Colon (tissue), 2 donors: Measurements from ENCODE around the gene FOXI3.
"Not testable (repeated sequence)": the region's sequence is repeated elsewhere in the genome, so short reads cannot be mapped to it uniquely, and the experiment has no call there.

Source experiments
- FAIRE-seq: peaks from 2 replicates; lab custom pipeline; 2012; peaks lifted over from hg19 to GRCh38; lab: Jason Lieb, UNC
- donor health status: control.
- donor health status: control.

Gene FOXI3

GRCh38 chr2:88442061-88442460 lies 10.4 kb downstream of the FOXI3 start:
- FAIRE-seq = no peak

DNA sequence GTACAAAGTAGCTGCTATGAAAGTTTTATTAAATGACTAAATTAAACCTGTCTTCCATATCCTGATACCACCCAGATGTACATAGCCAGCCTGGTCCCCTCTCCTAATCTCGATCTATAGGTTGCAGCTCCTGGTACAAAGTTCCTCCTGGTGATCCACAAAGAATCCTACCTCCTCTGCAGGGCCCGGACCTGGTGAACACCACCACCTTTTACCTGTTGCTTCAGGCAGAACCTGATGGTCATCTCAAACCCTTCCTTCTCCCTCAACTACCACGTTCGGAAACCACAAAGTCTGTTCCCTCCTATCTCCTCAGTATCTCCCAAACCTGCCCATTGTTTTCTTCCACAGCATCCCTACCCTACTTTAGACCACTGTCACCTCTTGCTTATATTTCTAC lies 15.5 kb downstream of the FOXI3 start:
- FAIRE-seq = no peak

DNA sequence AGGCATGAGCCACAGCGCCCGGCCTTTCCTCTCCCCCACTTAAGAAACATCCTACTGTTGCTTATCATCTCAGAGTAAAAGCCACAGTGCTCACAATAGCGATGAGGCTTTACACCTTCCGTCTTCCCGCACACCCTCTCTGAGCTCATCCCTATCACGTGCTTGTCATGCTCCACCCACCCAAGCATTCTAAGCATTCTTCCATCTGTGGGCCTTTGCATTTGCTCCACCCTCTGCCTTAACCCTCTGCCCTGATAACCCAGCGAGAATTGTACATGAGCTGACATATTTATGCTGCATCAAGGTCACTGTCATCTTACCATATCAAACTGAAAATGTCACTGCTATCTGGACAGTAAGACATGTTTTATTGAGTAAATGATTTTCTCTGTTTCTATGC lies 22.6 kb downstream of the FOXI3 start:
- no peak for FAIRE-seq

- FAIRE-seq = no peak
Measured at GRCh38 chr2:88423733-88424132, 28.8 kb downstream of the FOXI3 start.

- FAIRE-seq = not testable (repeated sequence)
Measured at GRCh38 chr2:88419051-88419450, 33.4 kb downstream of the FOXI3 start.

GRCh38 chr2:88416016-88416663 lies 36.4 kb downstream of the FOXI3 start:
- FAIRE-seq = no peak

DNA sequence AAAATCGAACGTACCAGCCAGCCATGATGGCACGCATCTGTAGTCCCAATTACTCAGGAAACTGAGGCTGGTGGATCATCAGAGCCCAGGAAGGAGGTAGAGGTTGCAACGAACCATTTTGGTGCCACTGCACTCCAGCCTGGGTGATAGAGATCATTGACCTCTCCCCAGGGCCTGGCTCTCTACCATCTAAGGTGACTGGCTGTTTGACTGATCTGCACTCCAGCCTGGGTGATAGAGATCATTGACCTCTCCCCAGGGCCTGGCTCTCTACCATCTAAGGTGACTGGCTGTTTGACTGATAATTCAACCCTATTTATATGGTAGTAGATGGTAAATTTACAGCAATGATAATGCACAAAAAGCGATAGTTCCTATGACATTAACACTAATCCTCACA lies 43.6 kb downstream of the FOXI3 start:
- FAIRE-seq = not testable (repeated sequence)

GRCh38 chr2:88400037-88400767 lies 52.3 kb downstream of the FOXI3 start:
- no peak for FAIRE-seq

DNA sequence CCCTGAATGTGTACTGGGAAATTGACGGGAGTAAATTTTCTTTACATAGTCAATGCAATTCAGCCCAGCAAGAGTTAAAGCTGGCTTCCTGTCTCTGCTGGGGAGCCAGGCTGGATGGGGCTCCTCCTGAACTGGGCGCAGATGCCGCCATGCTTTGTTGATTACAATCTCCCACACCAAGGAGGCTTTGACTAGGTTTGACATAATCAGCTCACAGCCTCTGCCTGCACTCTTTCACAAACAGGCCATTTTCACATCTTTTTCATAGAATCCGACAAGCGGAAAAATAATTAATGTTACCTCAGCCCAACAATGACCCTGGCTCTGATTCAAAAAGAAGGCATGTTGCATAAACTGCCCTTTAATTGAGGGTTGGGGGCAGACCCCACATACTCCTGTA lies 54.3 kb downstream of the FOXI3 start:
- FAIRE-seq = no peak
